T-helper 17 cell (primary cell): ENCODE data around the gene KRT79. TPM values are rescaled to one million over a fixed set of nuclear protein-coding genes. Genes with fewer than 3 reads are reported as not detected.

Source experiments
- ATAC-seq: fragments of 150-1000 bp; cut with Tn5 transposase; 2 replicates; pipeline ENCODE4 v1.10.0; 2021; ENCODE audit warnings: mild to moderate bottlenecking, moderate library complexity
- DNase-seq, 3 donors: peaks; one replicate each; pipeline versions ENCODE4 v3.0.0 to v3.0.0-alpha.2; 2020 to 2021
- H3K9me3 ChIP-seq: one replicate; pipeline ENCODE4 v1.7.0; 2013; ENCODE audit warnings: low read length, mild to moderate bottlenecking; ENCODE audit not compliant: control insufficient read depth, poor library complexity, severe bottlenecking
- H3K27ac Mint-ChIP-seq: one replicate; pipeline ENCODE4 v1.8.0; 2022; ENCODE audit warnings: mild to moderate bottlenecking, moderate library complexity, mixed read lengths
- H3K27me3 Mint-ChIP-seq: one replicate; pipeline ENCODE4 v1.8.0; 2022; ENCODE audit warnings: mixed read lengths
- H3K36me3 Mint-ChIP-seq: one replicate; pipeline ENCODE4 v1.8.0; 2022; ENCODE audit warnings: low read depth, mixed read lengths
- H3K4me1 Mint-ChIP-seq: one replicate; pipeline ENCODE4 v1.8.0; 2022; ENCODE audit warnings: mild to moderate bottlenecking, mixed read lengths
- H3K4me3 Mint-ChIP-seq: one replicate; pipeline ENCODE4 v1.8.0; 2022; ENCODE audit warnings: mild to moderate bottlenecking, moderate library complexity, mixed read lengths
- total RNA-seq, 4 donors: library from RNA in 2 of 4; stranded (reverse) in 2 of 4; gene quantifications; one replicate each; pipeline ENCODE4 v1.2.3 and lab custom pipeline; 2022 to 2026

KRT79 gene
- total RNA-seq, 2 donors from 2014 or later: not detected

GRCh38 chr12:52850681-52851080 is 16.6 kb upstream of the KRT79 start:
- no peak overlapping the region for H3K4me3 Mint-ChIP-seq
- no peak overlapping the region for H3K27ac Mint-ChIP-seq
- peaks cover 3% of the 10 kb centered on the region for H3K36me3 Mint-ChIP-seq
- H3K4me1 Mint-ChIP-seq: no peaks in the 10 kb centered on the region
- H3K9me3 ChIP-seq: no peaks in the 10 kb centered on the region
- H3K27me3 Mint-ChIP-seq: peaks cover 53% of the 10 kb centered on the region
- ATAC-seq: no peak
- DNase-seq: no peak

- Mint-ChIP-seq H3K36me3 (peaks cover 3% of the 10 kb centered on the region), H3K4me3 (no peak overlapping the region), H3K4me1 (peaks cover 3% of the 10 kb centered on the region), H3K27me3 (peaks cover 58% of the 10 kb centered on the region), H3K27ac (no peak overlapping the region)
- H3K9me3 ChIP-seq: no peaks in the 10 kb centered on the region
- DNase-seq (no peak), ATAC-seq (no peak)
Observed at GRCh38 chr12:52849511-52849910, 15.4 kb upstream of the KRT79 start.

- H3K27ac Mint-ChIP-seq: no peak within 1 kb of the TSS
- H3K4me1 Mint-ChIP-seq: peaks cover 3% of the 10 kb centered on the region
- H3K27me3 Mint-ChIP-seq: peaks cover 51% of the 10 kb centered on the region
- DNase-seq: no peak
- no peak for ATAC-seq
- H3K4me3 Mint-ChIP-seq: no peak within 1 kb of the TSS
- no peaks in the 10 kb centered on the region for H3K9me3 ChIP-seq
- peaks cover 3% of the 10 kb centered on the region for H3K36me3 Mint-ChIP-seq
Observed at GRCh38 chr12:52848661-52849255, 14.6 kb upstream of the KRT79 start, which contains the start of gene KRT78. Gene KRT78, minus strand, starts transcription at chr12:52848994. Its CDS starts 64 bp downstream, at chr12:52848930.

- H3K27me3 Mint-ChIP-seq: peaks cover 41% of the 10 kb centered on the region
- DNase-seq: no peak
- peaks cover 3% of the 10 kb centered on the region for H3K36me3 Mint-ChIP-seq
Observed at GRCh38 chr12:52847335-52848102, 13.4 kb upstream of the KRT79 start.

GRCh38 chr12:52846356-52846970 is 12.4 kb upstream of the KRT79 start:
- Mint-ChIP-seq H3K27me3 (peaks cover 31% of the 10 kb centered on the region), H3K4me1 (peaks cover 7% of the 10 kb centered on the region), H3K27ac (no peak overlapping the region), H3K36me3 (no peaks in the 10 kb centered on the region), H3K4me3 (no peak overlapping the region)
- H3K9me3 ChIP-seq: no peaks in the 10 kb centered on the region
- DNase-seq (no peak), ATAC-seq (no peak)

More at GRCh38 chr12:52847335-52848102, 13.4 kb upstream of the KRT79 start:
- peaks cover 6% of the 10 kb centered on the region for H3K4me1 Mint-ChIP-seq
- no peak overlapping the region for H3K4me3 Mint-ChIP-seq
- no peaks in the 10 kb centered on the region for H3K9me3 ChIP-seq
- no peak for ATAC-seq
- H3K27ac Mint-ChIP-seq: no peak overlapping the region

- H3K27me3 Mint-ChIP-seq: peaks cover 27% of the 10 kb centered on the region
- no peak for DNase-seq
- no peak overlapping the region for H3K4me3 Mint-ChIP-seq
- no peak for ATAC-seq
- no peaks in the 10 kb centered on the region for H3K36me3 Mint-ChIP-seq
- H3K9me3 ChIP-seq: no peaks in the 10 kb centered on the region
- no peak overlapping the region for H3K27ac Mint-ChIP-seq
- peaks cover 7% of the 10 kb centered on the region for H3K4me1 Mint-ChIP-seq
Observed at GRCh38 chr12:52845946-52846345, 11.8 kb upstream of the KRT79 start.

GRCh38 chr12:52844386-52844785 is 10.3 kb upstream of the KRT79 start:
- H3K36me3 Mint-ChIP-seq: peaks cover 2% of the 10 kb centered on the region
- H3K27ac Mint-ChIP-seq: no peak overlapping the region
- H3K4me1 Mint-ChIP-seq: peaks cover 7% of the 10 kb centered on the region
- H3K4me3 Mint-ChIP-seq: no peak overlapping the region
- no peak for ATAC-seq
- H3K27me3 Mint-ChIP-seq: peaks cover 30% of the 10 kb centered on the region
- no peak for DNase-seq
- no peaks in the 10 kb centered on the region for H3K9me3 ChIP-seq

- DNase-seq: no peak
- ATAC-seq: no peak
- Mint-ChIP-seq H3K36me3 (peaks cover 8% of the 10 kb centered on the region), H3K27me3 (peaks cover 45% of the 10 kb centered on the region), H3K4me1 (peaks cover 13% of the 10 kb centered on the region), H3K4me3 (peak overlapping the region; percentile 55), H3K27ac (no peak overlapping the region)
- H3K9me3 ChIP-seq: no peaks in the 10 kb centered on the region
Observed at GRCh38 chr12:52839436-52840105, 5.5 kb upstream of the KRT79 start.

- Mint-ChIP-seq H3K4me1 (peaks cover 13% of the 10 kb centered on the region), H3K36me3 (peaks cover 8% of the 10 kb centered on the region), H3K27me3 (peaks cover 45% of the 10 kb centered on the region), H3K4me3 (peak overlapping the region; percentile 55), H3K27ac (no peak overlapping the region)
- no peaks in the 10 kb centered on the region for H3K9me3 ChIP-seq
- DNase-seq: no peak
- ATAC-seq: no peak
Observed at GRCh38 chr12:52838609-52839435, 4.7 kb upstream of the KRT79 start.

- peaks cover 48% of the 10 kb centered on the region for H3K27me3 Mint-ChIP-seq
- H3K27ac Mint-ChIP-seq: no peak overlapping the region
- DNase-seq: no peak
- peaks cover 13% of the 10 kb centered on the region for H3K4me1 Mint-ChIP-seq
- no peak overlapping the region for H3K4me3 Mint-ChIP-seq
- H3K36me3 Mint-ChIP-seq: peaks cover 8% of the 10 kb centered on the region
- no peaks in the 10 kb centered on the region for H3K9me3 ChIP-seq
- no peak for ATAC-seq
Observed at GRCh38 chr12:52837781-52838608, 3.9 kb upstream of the KRT79 start.

GRCh38 chr12:52837413-52837741 is 3.3 kb upstream of the KRT79 start:
- H3K36me3 Mint-ChIP-seq: peaks cover 8% of the 10 kb centered on the region
- no peaks in the 10 kb centered on the region for H3K9me3 ChIP-seq
- no peak overlapping the region for H3K27ac Mint-ChIP-seq
- peaks cover 9% of the 10 kb centered on the region for H3K4me1 Mint-ChIP-seq
- ATAC-seq: no peak
- H3K27me3 Mint-ChIP-seq: peaks cover 53% of the 10 kb centered on the region
- DNase-seq: no peak
- no peak overlapping the region for H3K4me3 Mint-ChIP-seq
